WERI-Rb-1 (cell line): ENCODE results near the gene GPR21.

Experiments used
- DNase-seq: peaks from one replicate; pipeline ENCODE4 v3.0.0-alpha.2; 2020
- H3K27ac ChIP-seq: fragments of 250-450 bp; sonication (Bioruptor Pico); 2 replicates; pipeline ENCODE4 v1.5.1; 2020; ENCODE audit warnings: mild to moderate bottlenecking, moderate library complexity
- H3K27me3 ChIP-seq: fragments of 250-450 bp; sonication (Bioruptor Pico); 2 replicates; pipeline ENCODE4 v1.5.1; 2021; ENCODE audit warnings: mild to moderate bottlenecking, low read depth, moderate library complexity; ENCODE audit not compliant: insufficient read depth, severe bottlenecking
- H3K36me3 ChIP-seq: fragments of 250-450 bp; sonication (Bioruptor Pico); 2 replicates; pipeline ENCODE4 v1.5.1; 2020; ENCODE audit warnings: mild to moderate bottlenecking, moderate library complexity
- H3K4me3 ChIP-seq: 2 replicates; pipeline ENCODE4 v1.5.1; 2011; ENCODE audit warnings: low read depth, mild to moderate bottlenecking, control low read depth, low read length
- H3K9me3 ChIP-seq: fragments of 250-450 bp; sonication (Bioruptor Pico); 2 replicates; pipeline ENCODE4 v1.5.1; 2021; ENCODE audit warnings: mild to moderate bottlenecking, moderate library complexity; ENCODE audit not compliant: severe bottlenecking
- TF ChIP-seq, protein P1 (sequence below): IDR thresholded peaks from 2 replicates; pipeline ENCODE4 v1.5.1; 2011; ENCODE audit warnings: low read depth, mild to moderate bottlenecking, control low read depth, inconsistent platforms, low read length

Gene GPR21

DNA sequence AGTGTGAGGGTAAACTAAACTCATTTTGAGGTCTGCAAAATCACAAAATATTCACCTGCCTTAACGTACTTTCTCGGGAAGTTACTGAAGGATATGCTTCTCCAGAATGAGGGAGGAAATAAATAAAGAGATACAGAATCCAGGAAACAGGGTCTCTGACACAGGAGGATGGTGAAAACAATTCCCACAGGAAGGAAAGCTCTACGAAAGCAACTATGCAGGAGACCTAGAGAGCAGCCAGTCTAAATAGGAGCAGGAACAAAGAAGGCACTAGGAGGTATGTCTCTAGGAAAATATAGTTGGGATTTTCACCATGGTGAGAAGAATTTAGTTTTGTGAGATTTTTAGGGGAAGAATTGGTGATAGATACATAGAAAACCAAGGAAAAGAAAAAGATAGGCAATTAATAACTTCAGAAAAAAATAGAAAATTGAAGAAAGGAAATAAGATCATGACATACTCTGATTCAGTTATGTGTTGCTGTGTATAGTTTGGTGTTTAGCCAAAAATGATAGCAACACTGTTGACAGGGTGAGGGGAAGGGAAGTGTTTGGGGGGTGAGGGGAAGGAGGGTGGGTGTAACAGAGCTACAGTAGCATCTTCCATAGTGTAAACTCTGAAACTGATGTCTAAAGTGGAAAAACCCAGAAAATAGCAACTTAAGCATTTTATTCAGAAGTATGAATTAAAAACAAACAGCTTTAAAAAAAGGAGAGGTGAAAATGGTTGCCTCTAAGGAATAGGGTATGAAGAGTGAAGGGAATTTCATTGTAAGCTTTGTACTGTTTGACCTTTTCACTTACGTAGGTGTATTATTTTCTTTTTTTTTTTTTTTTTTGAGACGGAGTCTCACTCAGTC, 9.8 kb downstream of the GPR21 start:
- peaks cover 11% of the 10 kb centered on the region for H3K36me3 ChIP-seq
- no peaks in the 10 kb centered on the region for H3K9me3 ChIP-seq
- H3K27me3 ChIP-seq = no peaks in the 10 kb centered on the region
- no peak for DNase-seq
- TF ChIP-seq, protein P1, sequence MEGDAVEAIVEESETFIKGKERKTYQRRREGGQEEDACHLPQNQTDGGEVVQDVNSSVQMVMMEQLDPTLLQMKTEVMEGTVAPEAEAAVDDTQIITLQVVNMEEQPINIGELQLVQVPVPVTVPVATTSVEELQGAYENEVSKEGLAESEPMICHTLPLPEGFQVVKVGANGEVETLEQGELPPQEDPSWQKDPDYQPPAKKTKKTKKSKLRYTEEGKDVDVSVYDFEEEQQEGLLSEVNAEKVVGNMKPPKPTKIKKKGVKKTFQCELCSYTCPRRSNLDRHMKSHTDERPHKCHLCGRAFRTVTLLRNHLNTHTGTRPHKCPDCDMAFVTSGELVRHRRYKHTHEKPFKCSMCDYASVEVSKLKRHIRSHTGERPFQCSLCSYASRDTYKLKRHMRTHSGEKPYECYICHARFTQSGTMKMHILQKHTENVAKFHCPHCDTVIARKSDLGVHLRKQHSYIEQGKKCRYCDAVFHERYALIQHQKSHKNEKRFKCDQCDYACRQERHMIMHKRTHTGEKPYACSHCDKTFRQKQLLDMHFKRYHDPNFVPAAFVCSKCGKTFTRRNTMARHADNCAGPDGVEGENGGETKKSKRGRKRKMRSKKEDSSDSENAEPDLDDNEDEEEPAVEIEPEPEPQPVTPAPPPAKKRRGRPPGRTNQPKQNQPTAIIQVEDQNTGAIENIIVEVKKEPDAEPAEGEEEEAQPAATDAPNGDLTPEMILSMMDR = no peak
- no peak overlapping the region for H3K27ac ChIP-seq
- no peak overlapping the region for H3K4me3 ChIP-seq

DNA sequence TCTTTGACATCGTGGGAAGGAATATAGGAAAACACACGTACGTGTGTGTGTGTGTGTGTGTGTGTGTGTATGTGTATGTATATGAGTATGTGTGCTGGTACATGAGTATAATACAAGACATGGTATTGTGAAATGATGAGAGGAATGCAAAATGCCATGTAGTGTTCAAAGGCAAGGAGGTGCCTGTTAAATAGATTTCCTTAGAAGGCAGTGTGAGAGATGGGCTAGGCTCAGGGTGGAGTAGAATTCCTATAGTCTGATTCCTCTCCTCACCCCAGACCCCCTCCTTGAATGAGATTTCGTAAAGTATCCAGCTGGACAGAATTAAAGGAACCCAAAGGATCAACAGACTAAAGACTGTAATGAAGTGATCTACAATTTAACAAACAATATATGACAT, 11.1 kb downstream of the GPR21 start:
- H3K9me3 ChIP-seq = no peaks in the 10 kb centered on the region
- TF ChIP-seq, protein P1 = no peak
- no peak for DNase-seq
- H3K4me3 ChIP-seq = no peak overlapping the region
- no peaks in the 10 kb centered on the region for H3K27me3 ChIP-seq
- H3K36me3 ChIP-seq = peaks cover 6% of the 10 kb centered on the region
- H3K27ac ChIP-seq = no peak overlapping the region

DNA sequence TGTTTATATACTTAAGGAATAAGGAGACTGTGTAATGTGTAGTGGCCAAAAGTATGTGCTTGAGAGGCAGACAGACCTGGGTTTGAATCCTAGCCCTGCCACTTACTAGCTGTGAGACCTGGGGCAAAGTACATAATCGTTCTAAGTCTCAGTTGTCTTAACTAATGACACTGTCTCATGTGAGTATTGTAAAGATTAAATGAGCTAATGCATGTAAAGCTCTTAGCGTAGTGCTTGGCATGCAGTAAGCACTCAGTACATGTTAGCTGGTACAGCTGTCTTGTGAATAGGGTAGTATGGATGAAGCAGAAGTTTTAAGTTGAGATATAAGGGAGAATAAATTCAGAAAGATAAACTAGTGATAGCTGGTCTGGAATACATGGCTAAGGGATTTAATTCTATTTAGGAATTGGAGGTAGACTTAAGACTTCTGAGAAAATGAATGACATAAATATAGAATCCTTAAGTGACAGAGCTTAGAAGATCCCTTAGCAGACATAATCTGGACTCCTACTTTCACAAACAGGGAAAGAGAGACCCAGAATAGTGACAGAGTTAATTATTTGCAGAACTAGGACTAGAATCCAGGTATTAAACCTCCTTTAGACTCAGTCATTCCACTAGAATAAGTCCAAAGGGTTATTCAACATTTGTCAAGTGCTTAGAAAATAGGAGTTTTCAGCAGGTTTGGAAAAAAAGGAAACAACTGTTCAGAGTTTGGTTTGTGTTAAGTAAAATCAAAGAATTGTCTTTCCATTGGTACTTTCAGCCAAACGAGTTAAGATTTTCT, 13.1 kb downstream of the GPR21 start:
- H3K9me3 ChIP-seq = no peaks in the 10 kb centered on the region
- H3K27ac ChIP-seq = no peak overlapping the region
- peaks cover 2% of the 10 kb centered on the region; the same call in 1 of the 2 replicates for H3K36me3 ChIP-seq
- no peak overlapping the region for H3K4me3 ChIP-seq
- peak; percentile 35 for DNase-seq
- H3K27me3 ChIP-seq = no peaks in the 10 kb centered on the region
- TF ChIP-seq, protein P1 = no peak

DNA sequence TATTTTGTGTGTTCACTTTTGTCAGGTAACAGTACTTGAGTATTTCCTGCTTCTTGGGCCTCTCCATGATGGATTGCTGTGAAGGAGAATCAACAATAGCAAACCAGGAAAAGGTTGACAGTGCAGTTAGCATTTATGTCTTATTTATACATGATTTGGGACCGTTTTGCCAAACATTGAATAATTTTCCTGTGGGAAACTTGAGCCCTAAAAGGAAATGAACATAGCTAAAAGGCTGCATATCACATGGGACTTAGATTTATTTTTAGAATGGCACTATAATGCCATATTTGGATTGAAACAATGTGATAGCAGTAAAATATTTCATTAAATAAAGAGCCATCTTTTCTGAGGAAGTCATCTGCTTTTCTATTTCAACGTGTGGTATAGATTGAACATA, 15.3 kb downstream of the GPR21 start:
- H3K36me3 ChIP-seq = no peaks in the 10 kb centered on the region; the same call in 1 of the 2 replicates
- no peak overlapping the region for H3K4me3 ChIP-seq
- no peak overlapping the region for H3K27ac ChIP-seq
- TF ChIP-seq, protein P1 = no peak
- no peaks in the 10 kb centered on the region for H3K9me3 ChIP-seq
- H3K27me3 ChIP-seq = no peaks in the 10 kb centered on the region
- no peak for DNase-seq

DNA sequence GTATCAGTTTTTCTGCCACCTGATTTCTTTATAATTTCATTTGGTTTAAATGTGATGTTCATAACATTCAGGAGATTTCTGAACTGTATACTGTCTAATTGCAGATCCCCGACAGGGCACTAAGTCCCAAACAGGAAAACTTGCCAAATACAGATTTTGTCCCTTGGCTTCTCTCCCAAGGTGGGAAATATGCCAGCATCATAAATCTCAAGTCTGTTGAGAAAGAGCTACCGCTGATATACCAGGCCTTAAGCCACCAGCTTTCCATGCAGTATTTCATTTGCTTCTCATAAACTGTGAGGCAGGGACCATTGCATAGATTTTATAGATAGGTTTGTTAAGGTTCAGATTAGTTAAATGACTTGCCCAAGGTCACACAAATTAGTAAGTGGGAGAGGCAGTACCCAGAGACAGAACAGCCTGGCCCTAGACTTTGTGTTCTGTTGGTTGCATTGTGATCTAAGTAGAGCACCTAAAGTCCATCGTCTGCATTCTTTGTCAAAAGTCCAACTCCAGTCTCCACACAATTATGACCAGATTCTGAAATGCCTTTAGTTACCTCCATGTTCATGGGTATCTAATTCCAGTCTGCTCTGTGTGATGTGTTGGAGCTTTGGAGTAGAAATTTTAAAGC, 16.2 kb downstream of the GPR21 start:
- H3K4me3 ChIP-seq = no peak overlapping the region
- no peaks in the 10 kb centered on the region for H3K9me3 ChIP-seq
- H3K27me3 ChIP-seq = no peaks in the 10 kb centered on the region
- TF ChIP-seq, protein P1 = no peak
- DNase-seq = no peak
- no peak overlapping the region for H3K27ac ChIP-seq
- peaks cover 4% of the 10 kb centered on the region for H3K36me3 ChIP-seq
